Subcutaneous abdominal adipose tissue (tissue), 5 donors: ENCODE results near the gene SRSF11.

Source experiments
- H3K27ac ChIP-seq: one replicate; pipeline ENCODE4 v1.7.0; 2013; ENCODE audit warnings: low read depth, mild to moderate bottlenecking, inconsistent platforms, low read length, moderate library complexity
- H3K27me3 ChIP-seq, 5 donors: one replicate each; pipeline ENCODE4 v1.7.0; 2013; ENCODE audit warnings: low read length in 5 of 5, inconsistent platforms in 1 of 5; ENCODE audit not compliant: control insufficient read depth in 5 of 5, insufficient read depth in 4 of 5
- H3K36me3 ChIP-seq, 5 donors: one replicate each; pipeline ENCODE4 v1.7.0; 2013; ENCODE audit warnings: low read length in 5 of 5; ENCODE audit not compliant: control insufficient read depth in 5 of 5, insufficient read depth in 5 of 5
- H3K4me1 ChIP-seq, 5 donors: one replicate each; pipeline ENCODE4 v1.7.0; 2013; ENCODE audit warnings: low read length in 5 of 5, mild to moderate bottlenecking in 3 of 5, moderate library complexity in 1 of 5; ENCODE audit not compliant: control insufficient read depth in 5 of 5, insufficient read depth in 5 of 5
- H3K4me3 ChIP-seq, 5 donors: one replicate each; pipeline ENCODE4 v1.7.0; 2013; ENCODE audit warnings: low read length in 5 of 5, low read depth in 1 of 5
- H3K9ac ChIP-seq, 5 donors: one replicate each; pipeline ENCODE4 v1.7.0; 2013; ENCODE audit warnings: low read length in 5 of 5, mild to moderate bottlenecking in 4 of 5, moderate library complexity in 3 of 5
- H3K9me3 ChIP-seq, 5 donors: one replicate each; pipeline ENCODE4 v1.7.0; 2013; ENCODE audit warnings: low read length in 5 of 5; ENCODE audit not compliant: control insufficient read depth in 5 of 5
- donor health status: healthy.
- donor health status: healthy.
- donor health status: healthy.
- donor health status: healthy.
- donor health status: healthy.

Gene SRSF11

GRCh38 chr1:70220015-70220414, 1.2 kb upstream of the SRSF11 start:
- H3K27me3 ChIP-seq: no peaks in the 10 kb centered on the region
- peaks cover 0 to 38% (median 34%) of the 10 kb centered on the region in 5 donors for H3K4me1 ChIP-seq
- H3K36me3 ChIP-seq: peaks cover 8 to 25% (median 23%) of the 10 kb centered on the region in 5 donors
- no peak overlapping the region for H3K9ac ChIP-seq
- H3K9me3 ChIP-seq: no peaks in the 10 kb centered on the region
- H3K27ac ChIP-seq: no peak overlapping the region
- H3K4me3 ChIP-seq: no peak overlapping the region

- peak overlapping the region; percentile 66 to 98 (median 93) for H3K9ac ChIP-seq
- H3K27ac ChIP-seq: peak overlapping the region; percentile 98
- H3K9me3 ChIP-seq: no peaks in the 10 kb centered on the region
- H3K36me3 ChIP-seq: peaks cover 15 to 27% (median 17%) of the 10 kb centered on the region in 5 donors
- peaks cover 0 to 38% (median 34%) of the 10 kb centered on the region in 5 donors for H3K4me1 ChIP-seq
- H3K4me3 ChIP-seq: peak overlapping the region; percentile 57 to 88 (median 85)
- H3K27me3 ChIP-seq: no peaks in the 10 kb centered on the region
Observed at GRCh38 chr1:70220517-70221237, 503 bp upstream of the SRSF11 start.

GRCh38 chr1:70222716-70223235, 1.6 kb downstream of the SRSF11 start:
- H3K9me3 ChIP-seq: no peaks in the 10 kb centered on the region
- peaks cover 12 to 21% (median 16%) of the 10 kb centered on the region in 5 donors for H3K36me3 ChIP-seq
- H3K9ac ChIP-seq: peak overlapping the region; percentile 43 to 98 (median 93)
- peak overlapping the region; percentile 98 for H3K27ac ChIP-seq
- H3K4me3 ChIP-seq: peak overlapping the region in 3 of 5 donors; percentile 23 to 87 (median 37)
- H3K27me3 ChIP-seq: no peaks in the 10 kb centered on the region
- H3K4me1 ChIP-seq: peaks cover 0 to 44% (median 40%) of the 10 kb centered on the region in 5 donors

- Histone ChIP-seq H3K36me3 (peaks cover 20 to 38% (median 32%) of the 10 kb centered on the region in 5 donors), H3K4me1 (peaks cover 0 to 45% (median 41%) of the 10 kb centered on the region in 5 donors), H3K9ac (peak overlapping the region in 2 of 5 donors; percentile 6 to 8)
Observed at GRCh38 chr1:70224954-70225353, 3.8 kb downstream of the SRSF11 start.

GRCh38 chr1:70227439-70227838, 6.3 kb downstream of the SRSF11 start:
- no peaks in the 10 kb centered on the region for H3K9me3 ChIP-seq
- no peak overlapping the region for H3K27ac ChIP-seq
- H3K9ac ChIP-seq: peak overlapping the region in 2 of 5 donors; percentile 6 to 20
- no peak overlapping the region for H3K4me3 ChIP-seq
- H3K27me3 ChIP-seq: no peaks in the 10 kb centered on the region
- H3K36me3 ChIP-seq: peaks cover 40 to 61% (median 55%) of the 10 kb centered on the region in 5 donors
- peaks cover 0 to 31% (median 26%) of the 10 kb centered on the region in 5 donors for H3K4me1 ChIP-seq

More at GRCh38 chr1:70224954-70225353, 3.8 kb downstream of the SRSF11 start:
- Histone ChIP-seq H3K9me3 (no peaks in the 10 kb centered on the region), H3K27me3 (no peaks in the 10 kb centered on the region), H3K27ac (peak overlapping the region; percentile 98), H3K4me3 (no peak overlapping the region)

- H3K4me1 ChIP-seq: peaks cover 0 to 20% (median 13%) of the 10 kb centered on the region in 5 donors
- peaks cover 48 to 68% (median 63%) of the 10 kb centered on the region in 5 donors for H3K36me3 ChIP-seq
- H3K9me3 ChIP-seq: no peaks in the 10 kb centered on the region
- H3K9ac ChIP-seq: no peak overlapping the region
- H3K4me3 ChIP-seq: no peak overlapping the region
- no peaks in the 10 kb centered on the region for H3K27me3 ChIP-seq
- no peak overlapping the region for H3K27ac ChIP-seq
Observed at GRCh38 chr1:70228670-70229069, 7.5 kb downstream of the SRSF11 start.

- Histone ChIP-seq H3K27ac (no peak overlapping the region), H3K9ac (no peak overlapping the region), H3K4me1 (peaks cover 0 to 9% (median 7%) of the 10 kb centered on the region in 5 donors), H3K9me3 (no peaks in the 10 kb centered on the region), H3K27me3 (no peaks in the 10 kb centered on the region), H3K4me3 (no peak overlapping the region), H3K36me3 (peaks cover 62 to 80% (median 75%) of the 10 kb centered on the region in 5 donors)
Observed at GRCh38 chr1:70231475-70231874, 10.3 kb downstream of the SRSF11 start.

GRCh38 chr1:70234733-70235132, 13.6 kb downstream of the SRSF11 start:
- H3K27ac ChIP-seq: no peak overlapping the region
- H3K27me3 ChIP-seq: no peaks in the 10 kb centered on the region
- no peaks in the 10 kb centered on the region for H3K4me1 ChIP-seq
- no peak overlapping the region for H3K4me3 ChIP-seq
- H3K9ac ChIP-seq: no peak overlapping the region
- H3K9me3 ChIP-seq: no peaks in the 10 kb centered on the region
- H3K36me3 ChIP-seq: peaks cover 74 to 96% (median 86%) of the 10 kb centered on the region in 5 donors

- Histone ChIP-seq H3K36me3 (peaks cover 71 to 100% (median 93%) of the 10 kb centered on the region in 5 donors), H3K4me1 (no peaks in the 10 kb centered on the region), H3K4me3 (no peak overlapping the region), H3K27ac (no peak overlapping the region), H3K27me3 (no peaks in the 10 kb centered on the region), H3K9me3 (no peaks in the 10 kb centered on the region), H3K9ac (no peak overlapping the region)
Observed at GRCh38 chr1:70239940-70240339, 18.8 kb downstream of the SRSF11 start.

- Histone ChIP-seq H3K36me3 (peaks cover 84 to 97% (median 87%) of the 10 kb centered on the region in 5 donors), H3K9me3 (no peaks in the 10 kb centered on the region), H3K4me3 (no peak overlapping the region)
Observed at GRCh38 chr1:70247122-70247521, 25.9 kb downstream of the SRSF11 start.

More at GRCh38 chr1:70247122-70247521, 25.9 kb downstream of the SRSF11 start:
- no peaks in the 10 kb centered on the region for H3K27me3 ChIP-seq
- H3K27ac ChIP-seq: no peak overlapping the region
- H3K9ac ChIP-seq: no peak overlapping the region
- H3K4me1 ChIP-seq: peaks cover 0 to 12% (median 4%) of the 10 kb centered on the region in 5 donors
